ENCODE results near the gene RNU5B-1.
A peak's percentile ranks its signal among the peaks of the same experiment; 100 is the strongest.

- TF ChIP-seq PATZ1 (CRISPR knock-in tag; IDR thresholded peaks at IDR 0.05; ENCODE audit: borderline replicate concordance) (peak; percentile 96; the same call in 1 of the 2 replicates), TSHZ2 (CRISPR knock-in tag; IDR thresholded peaks at IDR 0.05) (no peak), TOX (CRISPR knock-in tag; IDR thresholded peaks at IDR 0.05; ENCODE audit: borderline replicate concordance) (no peak), TCF4 (CRISPR knock-in tag; IDR thresholded peaks at IDR 0.05; ENCODE audit: borderline replicate concordance) (peak; percentile 45; the same call in 1 of the 2 replicates), ZNF70 (CRISPR knock-in tag; IDR thresholded peaks at IDR 0.05) (no peak), ZFP30 (CRISPR knock-in tag; IDR thresholded peaks at IDR 0.05) (0 out of 2 replicates have a peak, but pooled peaks have one; percentile 56), ZFP3 (CRISPR knock-in tag; IDR thresholded peaks at IDR 0.05) (0 out of 2 replicates have a peak, but pooled peaks have one; percentile 0), CSRNP3 (CRISPR knock-in tag; IDR thresholded peaks at IDR 0.05) (peak; percentile 99), CREB5 (CRISPR knock-in tag; IDR thresholded peaks at IDR 0.05; ENCODE audit: low read depth) (peak; percentile 72; the same call in 1 of the 2 replicates), RARB (CRISPR knock-in tag; IDR thresholded peaks at IDR 0.05) (peak; percentile 97; the same call in 1 of the 2 replicates), ESRRG (CRISPR knock-in tag; IDR thresholded peaks at IDR 0.05) (peak; percentile 93; the same call in 1 of the 2 replicates), OSR1 (CRISPR knock-in tag; IDR thresholded peaks at IDR 0.05) (no peak), ARNTL (CRISPR knock-in tag; IDR thresholded peaks at IDR 0.05; ENCODE audit: borderline replicate concordance, low read depth) (no peak)
Observed at GRCh38 chr15:65305150-65305758, 777 bp downstream of the RNU5B-1 start.

Data from SK-N-SH treated with all-trans-retinoic acid at 6 μM for 48 hours (cell line).